ENCODE measurements around the gene SPACA6. TPM values are rescaled to one million over a fixed set of nuclear protein-coding genes. Genes with fewer than 3 reads are reported as not detected.

Gene SPACA6
- total and polyA plus RNA-seq, 4 donors = 0.92 to 2.5 (median 1.3) TPM

DNA sequence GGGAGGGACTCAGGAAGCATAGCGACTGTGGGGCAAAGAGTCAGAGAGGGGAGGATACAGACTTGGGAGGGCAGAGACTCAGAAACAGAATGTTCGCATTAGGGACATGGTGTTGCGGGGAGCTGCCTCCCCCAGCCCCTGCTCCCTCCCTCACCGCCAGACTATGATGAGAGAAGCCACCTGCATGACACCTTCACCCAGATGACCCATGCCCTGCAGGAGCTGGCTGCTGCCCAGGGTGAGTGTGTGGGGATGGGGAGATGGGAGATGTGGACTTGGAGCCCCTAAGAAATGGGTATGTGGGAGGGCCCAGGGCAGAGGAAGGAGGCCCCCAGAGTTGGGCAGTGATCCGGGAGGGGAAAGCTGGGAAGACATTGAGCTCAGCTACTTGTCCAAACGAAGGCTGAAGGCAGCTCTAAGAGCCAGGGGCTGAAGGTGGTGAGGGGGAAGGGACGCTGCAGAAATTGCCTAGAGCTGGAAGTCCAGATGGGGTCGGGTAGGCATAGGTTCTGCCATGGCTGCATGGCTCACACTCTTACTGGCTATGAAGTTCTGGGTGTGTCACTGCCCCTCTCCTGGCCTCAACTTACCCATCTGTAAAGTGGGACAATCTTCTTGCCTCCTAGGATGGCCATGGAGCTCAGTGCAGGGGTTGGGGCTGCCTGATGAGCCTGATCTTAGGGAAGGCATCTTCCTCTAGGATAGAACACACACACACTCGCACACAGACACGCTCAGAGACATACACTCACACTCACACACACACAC is 1.4 kb downstream of the SPACA6 start:
- peaks cover 0 to 6% (median 0%) of the 10 kb centered on the region in 4 donors for H3K27me3 ChIP-seq (ENCODE audit: control insufficient read depth in 4 of 4, insufficient read depth in 4 of 4, low read length in 3 of 4)
- no peak for TF ChIP-seq YY1 (IDR thresholded peaks at IDR 0.05)
- TF ChIP-seq, protein P1, sequence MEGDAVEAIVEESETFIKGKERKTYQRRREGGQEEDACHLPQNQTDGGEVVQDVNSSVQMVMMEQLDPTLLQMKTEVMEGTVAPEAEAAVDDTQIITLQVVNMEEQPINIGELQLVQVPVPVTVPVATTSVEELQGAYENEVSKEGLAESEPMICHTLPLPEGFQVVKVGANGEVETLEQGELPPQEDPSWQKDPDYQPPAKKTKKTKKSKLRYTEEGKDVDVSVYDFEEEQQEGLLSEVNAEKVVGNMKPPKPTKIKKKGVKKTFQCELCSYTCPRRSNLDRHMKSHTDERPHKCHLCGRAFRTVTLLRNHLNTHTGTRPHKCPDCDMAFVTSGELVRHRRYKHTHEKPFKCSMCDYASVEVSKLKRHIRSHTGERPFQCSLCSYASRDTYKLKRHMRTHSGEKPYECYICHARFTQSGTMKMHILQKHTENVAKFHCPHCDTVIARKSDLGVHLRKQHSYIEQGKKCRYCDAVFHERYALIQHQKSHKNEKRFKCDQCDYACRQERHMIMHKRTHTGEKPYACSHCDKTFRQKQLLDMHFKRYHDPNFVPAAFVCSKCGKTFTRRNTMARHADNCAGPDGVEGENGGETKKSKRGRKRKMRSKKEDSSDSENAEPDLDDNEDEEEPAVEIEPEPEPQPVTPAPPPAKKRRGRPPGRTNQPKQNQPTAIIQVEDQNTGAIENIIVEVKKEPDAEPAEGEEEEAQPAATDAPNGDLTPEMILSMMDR (IDR thresholded peaks at IDR 0.05; ENCODE audit: low read depth, low read length, missing input control) = no peak
- TF ChIP-seq JUND (IDR thresholded peaks at IDR 0.05) = no peak
- TF ChIP-seq SP1 (IDR thresholded peaks at IDR 0.05) = no peak
- no peak for TF ChIP-seq EGR1 (IDR thresholded peaks at IDR 0.05; ENCODE audit: low read depth in 2 of 2)
- no peak for TF ChIP-seq TAF1 (conservative IDR thresholded peaks at IDR 0.05)
- no peak for TF ChIP-seq FOXA1 (IDR thresholded peaks at IDR 0.05)
- TF ChIP-seq NR2F2 (IDR thresholded peaks at IDR 0.05) = no peak
- no peak for TF ChIP-seq FOXA2 (IDR thresholded peaks at IDR 0.05)
- no peak for TF ChIP-seq HNF4G (IDR thresholded peaks at IDR 0.05)
- DNase-seq (ENCODE audit: low spot score) = no peak
- no peak overlapping the region for H3K27ac ChIP-seq (ENCODE audit: low read depth in 1 of 2, low read length in 2 of 2)
- WGBS = 87% methylated on average over 10 of the region's 10 CpGs
- no peaks in the 10 kb centered on the region for H3K36me3 ChIP-seq (ENCODE audit: control insufficient read depth in 4 of 4, insufficient read depth in 3 of 4, low read depth in 1 of 4, low read length in 3 of 4)
- H3K4me3 ChIP-seq (ENCODE audit: low read depth in 1 of 3, low read length in 3 of 3) = no peak overlapping the region
- no peak overlapping the region for H3K9ac ChIP-seq (ENCODE audit: low read depth in 1 of 2, low read length in 2 of 2)
- H3K9me3 ChIP-seq (ENCODE audit: control insufficient read depth in 4 of 4, low read length in 3 of 4) = peaks cover 0 to 9% (median 0%) of the 10 kb centered on the region in 4 donors
- peaks cover 0 to 6% (median 1%) of the 10 kb centered on the region in 4 donors for H3K4me1 ChIP-seq (ENCODE audit: control insufficient read depth in 4 of 4, insufficient read depth in 4 of 4, low read length in 3 of 4)

DNA sequence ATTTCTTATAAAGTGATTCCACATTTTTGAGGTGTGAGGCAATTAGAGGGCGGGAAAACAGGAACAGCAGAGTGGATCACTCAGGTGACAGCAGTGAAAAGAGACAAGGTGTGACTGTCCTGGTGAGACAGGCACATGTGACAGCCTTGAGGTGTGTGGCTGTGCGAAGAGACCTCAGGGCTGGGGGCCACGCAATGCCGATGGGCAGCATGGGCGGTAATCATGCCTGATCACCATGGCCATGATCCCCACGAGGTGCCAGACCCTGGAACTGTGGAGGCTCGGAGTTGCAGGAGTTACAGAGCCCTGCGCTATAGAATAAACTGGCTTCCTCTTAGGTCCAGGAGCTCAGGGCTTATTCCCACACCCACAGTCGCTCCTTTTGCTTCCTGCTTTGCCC is 2.0 kb downstream of the SPACA6 start:
- no peak for DNase-seq (ENCODE audit: low spot score)
- TF ChIP-seq JUND (IDR thresholded peaks at IDR 0.05) (no peak), RAD21 (IDR thresholded peaks at IDR 0.05) (no peak), HNF4G (IDR thresholded peaks at IDR 0.05) (no peak)
- TF ChIP-seq, protein P1 (IDR thresholded peaks at IDR 0.05; ENCODE audit: low read depth, low read length, missing input control) = no peak
- TF ChIP-seq, protein P2, sequence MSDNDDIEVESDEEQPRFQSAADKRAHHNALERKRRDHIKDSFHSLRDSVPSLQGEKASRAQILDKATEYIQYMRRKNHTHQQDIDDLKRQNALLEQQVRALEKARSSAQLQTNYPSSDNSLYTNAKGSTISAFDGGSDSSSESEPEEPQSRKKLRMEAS (IDR thresholded peaks at IDR 0.05) = no peak
- no peak overlapping the region for H3K27ac ChIP-seq (ENCODE audit: low read depth in 1 of 2, low read length in 2 of 2)
- H3K4me1 ChIP-seq (ENCODE audit: control insufficient read depth in 4 of 4, insufficient read depth in 4 of 4, low read length in 3 of 4) = peaks cover 0 to 6% (median 1%) of the 10 kb centered on the region in 4 donors
- H3K4me3 ChIP-seq (ENCODE audit: low read depth in 1 of 3, low read length in 3 of 3) = no peak overlapping the region
- H3K36me3 ChIP-seq (ENCODE audit: control insufficient read depth in 4 of 4, insufficient read depth in 3 of 4, low read depth in 1 of 4, low read length in 3 of 4) = no peaks in the 10 kb centered on the region
- peaks cover 0 to 10% (median 0%) of the 10 kb centered on the region in 4 donors for H3K9me3 ChIP-seq (ENCODE audit: control insufficient read depth in 4 of 4, low read length in 3 of 4)
- H3K9ac ChIP-seq (ENCODE audit: low read depth in 1 of 2, low read length in 2 of 2) = no peak overlapping the region
- WGBS = 82% methylated on average over 9 of the region's 9 CpGs
- peaks cover 0 to 6% (median 0%) of the 10 kb centered on the region in 4 donors for H3K27me3 ChIP-seq (ENCODE audit: control insufficient read depth in 4 of 4, insufficient read depth in 4 of 4, low read length in 3 of 4)

DNA sequence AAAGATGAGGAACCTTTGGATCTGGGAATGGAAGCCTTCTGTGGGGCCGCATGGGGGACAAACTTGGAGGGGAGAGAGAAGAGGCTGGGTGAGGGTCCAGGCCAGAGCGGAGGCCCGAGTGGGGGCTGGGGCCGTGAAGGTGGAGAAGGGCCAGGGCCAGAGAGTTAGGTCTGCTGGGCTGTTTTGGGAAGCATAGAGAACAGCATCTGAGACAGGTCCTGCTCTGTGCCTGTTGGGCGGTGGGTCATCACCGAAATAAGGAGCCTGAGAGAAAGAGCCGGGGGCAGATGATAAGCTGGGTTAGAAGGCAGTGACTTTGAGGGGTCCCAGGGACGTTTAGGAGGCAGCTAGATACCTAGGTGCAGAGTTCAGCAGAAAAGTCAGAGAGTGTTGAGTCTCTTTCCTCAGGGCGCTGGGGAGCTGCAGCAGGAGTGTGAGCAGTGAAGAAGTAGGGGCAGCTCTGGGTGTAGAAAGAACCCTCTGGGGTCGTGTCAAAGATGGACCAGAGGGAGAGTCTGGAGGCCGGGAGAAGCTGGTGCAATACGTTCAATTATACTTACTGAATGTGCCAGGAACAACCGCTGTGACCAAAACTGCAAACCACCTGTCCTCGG is 2.7 kb downstream of the SPACA6 start:
- Histone ChIP-seq H3K36me3 (ENCODE audit: control insufficient read depth in 4 of 4, insufficient read depth in 3 of 4, low read depth in 1 of 4, low read length in 3 of 4) (no peaks in the 10 kb centered on the region), H3K27ac (ENCODE audit: low read depth in 1 of 2, low read length in 2 of 2) (no peak overlapping the region), H3K4me1 (ENCODE audit: control insufficient read depth in 4 of 4, insufficient read depth in 4 of 4, low read length in 3 of 4) (peaks cover 0 to 3% (median 1%) of the 10 kb centered on the region in 4 donors), H3K4me3 (ENCODE audit: low read depth in 1 of 3, low read length in 3 of 3) (no peak overlapping the region), H3K9me3 (ENCODE audit: control insufficient read depth in 4 of 4, low read length in 3 of 4) (peaks cover 0 to 10% (median 0%) of the 10 kb centered on the region in 4 donors), H3K27me3 (ENCODE audit: control insufficient read depth in 4 of 4, insufficient read depth in 4 of 4, low read length in 3 of 4) (peaks cover 0 to 3% (median 0%) of the 10 kb centered on the region in 4 donors), H3K9ac (ENCODE audit: low read depth in 1 of 2, low read length in 2 of 2) (no peak overlapping the region)
- DNase-seq (ENCODE audit: low spot score) = no peak
- no peak for TF ChIP-seq JUND (IDR thresholded peaks at IDR 0.05)
- TF ChIP-seq, protein P3, sequence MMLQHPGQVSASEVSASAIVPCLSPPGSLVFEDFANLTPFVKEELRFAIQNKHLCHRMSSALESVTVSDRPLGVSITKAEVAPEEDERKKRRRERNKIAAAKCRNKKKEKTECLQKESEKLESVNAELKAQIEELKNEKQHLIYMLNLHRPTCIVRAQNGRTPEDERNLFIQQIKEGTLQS (IDR thresholded peaks at IDR 0.05) = no peak
- WGBS = 86% methylated on average over 14 of the region's 14 CpGs
